Measurements from ENCODE around the gene MSL3.

Gene MSL3

GRCh38 chrX:11792461-11793421 is 34.7 kb downstream of the MSL3 start:
- H3K9ac ChIP-seq (ENCODE audit: low read length), result no peak overlapping the region
- no peaks in the 10 kb centered on the region for H3K27me3 ChIP-seq (ENCODE audit: control insufficient read depth, insufficient read depth, low read length)
- H3K4me3 ChIP-seq (ENCODE audit: low read length), result no peak overlapping the region
- no peaks in the 10 kb centered on the region for H3K4me1 ChIP-seq (ENCODE audit: control insufficient read depth, insufficient read depth, low read length)
- H3K9me3 ChIP-seq (ENCODE audit: control insufficient read depth, low read length), result no peaks in the 10 kb centered on the region
- no peaks in the 10 kb centered on the region for H3K36me3 ChIP-seq (ENCODE audit: control insufficient read depth, insufficient read depth, low read length)

GRCh38 chrX:11793734-11794133 is 35.7 kb downstream of the MSL3 start:
- no peaks in the 10 kb centered on the region for H3K4me1 ChIP-seq (ENCODE audit: control insufficient read depth, insufficient read depth, low read length)
- no peak overlapping the region for H3K9ac ChIP-seq (ENCODE audit: low read length)
- H3K27me3 ChIP-seq (ENCODE audit: control insufficient read depth, insufficient read depth, low read length), result no peaks in the 10 kb centered on the region
- H3K4me3 ChIP-seq (ENCODE audit: low read length), result no peak overlapping the region
- no peaks in the 10 kb centered on the region for H3K9me3 ChIP-seq (ENCODE audit: control insufficient read depth, low read length)
- H3K36me3 ChIP-seq (ENCODE audit: control insufficient read depth, insufficient read depth, low read length), result no peaks in the 10 kb centered on the region

GRCh38 chrX:11813341-11813740 is 55.3 kb downstream of the MSL3 start:
- Histone ChIP-seq H3K4me1 (ENCODE audit: control insufficient read depth, insufficient read depth, low read length) (no peaks in the 10 kb centered on the region), H3K9ac (ENCODE audit: low read length) (no peak overlapping the region), H3K36me3 (ENCODE audit: control insufficient read depth, insufficient read depth, low read length) (no peaks in the 10 kb centered on the region), H3K27me3 (ENCODE audit: control insufficient read depth, insufficient read depth, low read length) (no peaks in the 10 kb centered on the region), H3K9me3 (ENCODE audit: control insufficient read depth, low read length) (no peaks in the 10 kb centered on the region), H3K4me3 (ENCODE audit: low read length) (no peak overlapping the region)

Measured in mucosa of stomach (tissue), 1 donor.